ENCODE measurements around the gene RAB8A. TPM values are rescaled to one million over a fixed set of nuclear protein-coding genes. Genes with fewer than 3 reads are reported as not detected.
A peak's percentile ranks its signal among the peaks of the same experiment; 100 is the strongest.
"Not testable (repeated sequence)": the region's sequence is repeated elsewhere in the genome, so short reads cannot be mapped to it uniquely, and the experiment has no call there.

Gene RAB8A
- total RNA-seq, 1 donor from 2014 or later = 29.2 TPM

- DNase-seq (ENCODE audit: low read depth) = no peak
Observed at GRCh38 chr19:16111909-16112752, 442 bp downstream of the RAB8A start.

- peak; percentile 86 for DNase-seq (ENCODE audit: low read depth)
Observed at GRCh38 chr19:16112778-16113177, 1.1 kb downstream of the RAB8A start.

GRCh38 chr19:16113727-16114126, 2.0 kb downstream of the RAB8A start:
- peak; percentile 26 for DNase-seq (ENCODE audit: low read depth)

- DNase-seq (ENCODE audit: low read depth) = no peak
Observed at GRCh38 chr19:16115301-16116039, 3.8 kb downstream of the RAB8A start.

- DNase-seq (ENCODE audit: low read depth) = peak; percentile 15
Observed at GRCh38 chr19:16116067-16116466, 4.4 kb downstream of the RAB8A start.

GRCh38 chr19:16117594-16118033, 5.9 kb downstream of the RAB8A start:
- no peak for DNase-seq (ENCODE audit: low read depth)

GRCh38 chr19:16118489-16119033, 6.9 kb downstream of the RAB8A start:
- DNase-seq (ENCODE audit: low read depth) = no peak

- DNase-seq (ENCODE audit: low read depth) = not testable (repeated sequence)
Observed at GRCh38 chr19:16119075-16119857, 7.6 kb downstream of the RAB8A start.

- no peak for DNase-seq (ENCODE audit: low read depth)
Observed at GRCh38 chr19:16121141-16121540, 9.5 kb downstream of the RAB8A start.

GRCh38 chr19:16121967-16122366, 10.3 kb downstream of the RAB8A start:
- DNase-seq (ENCODE audit: low read depth) = no peak

GRCh38 chr19:16124953-16125352, 13.3 kb downstream of the RAB8A start:
- DNase-seq (ENCODE audit: low read depth) = no peak

GRCh38 chr19:16125737-16126495, 14.2 kb downstream of the RAB8A start:
- DNase-seq (ENCODE audit: low read depth) = no peak

GRCh38 chr19:16127080-16127479, 15.4 kb downstream of the RAB8A start:
- no peak for DNase-seq (ENCODE audit: low read depth)

GRCh38 chr19:16127776-16128371, 16.2 kb downstream of the RAB8A start:
- DNase-seq (ENCODE audit: low read depth) = no peak

- no peak for DNase-seq (ENCODE audit: low read depth)
Observed at GRCh38 chr19:16131648-16132047, 20.0 kb downstream of the RAB8A start.

GRCh38 chr19:16133818-16134217, 22.1 kb downstream of the RAB8A start:
- no peak for DNase-seq (ENCODE audit: low read depth)

GRCh38 chr19:16134510-16134909, 22.8 kb downstream of the RAB8A start:
- no peak for DNase-seq (ENCODE audit: low read depth)

- DNase-seq (ENCODE audit: low read depth) = no peak
Observed at GRCh38 chr19:16135430-16136127, 23.9 kb downstream of the RAB8A start.

- DNase-seq (ENCODE audit: low read depth) = no peak
Observed at GRCh38 chr19:16136185-16136999, 24.7 kb downstream of the RAB8A start.
